GM23338 (cell line): Measurements from ENCODE around the gene ARF6. TPM values are rescaled to one million over a fixed set of nuclear protein-coding genes. Genes with fewer than 3 reads are reported as not detected.

Experiments
- ATAC-seq: fragments of 200-7000 bp; cut with Tn5 transposase; 3 replicates; pipeline ENCODE4 v1.9.1; 2020
- DNase-seq: peaks from one replicate; pipeline ENCODE4 v3.0.0-alpha.2; 2015; ENCODE audit warnings: low spot score
- H2AFZ ChIP-seq: fragments of 200-600 bp; sonication (generic); 2 replicates; pipeline ENCODE4 v1.8.0; 2016; ENCODE audit warnings: antibody characterized with exemption, mild to moderate bottlenecking, moderate library complexity
- H3F3A ChIP-seq: fragments of 200-600 bp; sonication (generic); replicated peaks from 2 replicates; pipeline ENCODE4 v1.8.0; 2017; ENCODE audit warnings: antibody characterized with exemption, mixed run types, low read depth
- H3K27ac ChIP-seq: fragments of 200-600 bp; sonication (generic); 2 replicates; pipeline ENCODE4 v1.6.1; 2016; ENCODE audit warnings: low read depth
- H3K27me3 ChIP-seq: fragments of 200-600 bp; sonication (generic); 2 replicates; pipeline ENCODE4 v1.8.0; 2016; ENCODE audit warnings: mild to moderate bottlenecking, mixed run types, moderate library complexity; ENCODE audit not compliant: insufficient read depth
- H3K36me3 ChIP-seq: fragments of 200-600 bp; sonication (generic); 2 replicates; pipeline ENCODE4 v1.8.0; 2016; ENCODE audit warnings: mild to moderate bottlenecking; ENCODE audit not compliant: insufficient read depth
- H3K4me1 ChIP-seq: fragments of 200-600 bp; sonication (generic); 2 replicates; pipeline ENCODE4 v1.8.0; 2016; ENCODE audit warnings: mild to moderate bottlenecking, moderate library complexity; ENCODE audit not compliant: insufficient read depth
- H3K4me2 ChIP-seq: fragments of 200-600 bp; sonication (generic); 2 replicates; pipeline ENCODE4 v1.7.1; 2017; ENCODE audit warnings: mixed run types
- H3K4me3 ChIP-seq: fragments of 200-600 bp; sonication (generic); 2 replicates; pipeline ENCODE4 v1.6.1; 2016; ENCODE audit warnings: mixed run types
- H3K79me2 ChIP-seq: fragments of 200-600 bp; sonication (generic); replicated peaks from 2 replicates; pipeline ENCODE4 v1.8.0; 2017; ENCODE audit warnings: mild to moderate bottlenecking; ENCODE audit not compliant: insufficient read depth
- H3K9me2 ChIP-seq: fragments of 200-600 bp; sonication (generic); 2 replicates; pipeline ENCODE4 v1.8.0; 2017; ENCODE audit not compliant: insufficient read depth
- H4K20me1 ChIP-seq: fragments of 200-600 bp; sonication (generic); replicated peaks from 2 replicates; pipeline ENCODE4 v1.8.0; 2017; ENCODE audit warnings: mild to moderate bottlenecking; ENCODE audit not compliant: insufficient read depth
- H3K27ac Mint-ChIP-seq: 2 replicates; pipeline ENCODE4 v1.8.0; 2020; ENCODE audit warnings: inconsistent platforms, mild to moderate bottlenecking, moderate library complexity, mixed read lengths
- H3K27me3 Mint-ChIP-seq: 3 replicates; pipeline ENCODE4 v1.8.0; 2022; ENCODE audit warnings: low read depth, mild to moderate bottlenecking, moderate library complexity, mixed read lengths, inconsistent platforms; ENCODE audit not compliant: insufficient read depth, poor library complexity
- H3K36me3 Mint-ChIP-seq: 3 replicates; pipeline ENCODE4 v1.8.0; 2021; ENCODE audit warnings: low read depth, mild to moderate bottlenecking, inconsistent platforms, moderate library complexity, mixed read lengths
- H3K4me1 Mint-ChIP-seq: 3 replicates; pipeline ENCODE4 v1.8.0; 2020; ENCODE audit warnings: mild to moderate bottlenecking, inconsistent platforms, mixed read lengths
- H3K4me3 Mint-ChIP-seq: 3 replicates; pipeline ENCODE4 v1.8.0; 2021; ENCODE audit warnings: moderate library complexity, mild to moderate bottlenecking, inconsistent platforms, mixed read lengths
- H3K9me3 Mint-ChIP-seq: 3 replicates; pipeline ENCODE4 v1.8.0; 2020; ENCODE audit warnings: moderate library complexity, mild to moderate bottlenecking, inconsistent platforms, mixed read lengths
- CREB1 ChIP-seq: fragments of 250-450 bp; sonication (Bioruptor Pico); IDR thresholded peaks from 2 replicates; pipeline ENCODE4 v1.5.0; 2020; ENCODE audit warnings: low read depth, mild to moderate bottlenecking, moderate library complexity
- CTCF ChIP-seq, 2 experiments: fragments of 200-600 bp in 1 of 2; sonication (generic) in 1 of 2; conservative IDR thresholded peaks; 2 replicates each; pipeline versions ENCODE4 v1.5.1 to v1.6.1; 2016 to 2017; ENCODE audit warnings: antibody characterized with exemption in 2 of 2, low read depth in 2 of 2, mild to moderate bottlenecking in 2 of 2, moderate library complexity in 1 of 2
- ETS1 ChIP-seq: IDR thresholded peaks from 2 replicates; pipeline ENCODE4 v1.6.1; 2016; ENCODE audit warnings: antibody characterized with exemption
- EZH2 ChIP-seq: fragments of 200-600 bp; sonication (generic); IDR thresholded peaks from one replicate; pipeline ENCODE4 v1.8.0; 2017; ENCODE audit warnings: antibody characterized with exemption, mild to moderate bottlenecking, low read depth; ENCODE audit not compliant: unreplicated experiment
- EZH2phosphoT487 ChIP-seq: fragments of 200-600 bp; sonication (generic); IDR thresholded peaks from one replicate; pipeline ENCODE4 v1.8.1; 2018; ENCODE audit warnings: antibody characterized with exemption; ENCODE audit not compliant: unreplicated experiment
- JUNB ChIP-seq: IDR thresholded peaks from one replicate; pipeline ENCODE4 v1.6.1; 2016; ENCODE audit warnings: antibody characterized with exemption; ENCODE audit not compliant: unreplicated experiment
- NANOG ChIP-seq: IDR thresholded peaks from 2 replicates; pipeline ENCODE4 v1.6.1; 2016; ENCODE audit warnings: antibody characterized with exemption, borderline replicate concordance
- POLR2AphosphoS5 ChIP-seq: IDR thresholded peaks from 2 replicates; pipeline ENCODE4 v1.6.1; 2016; ENCODE audit warnings: antibody characterized with exemption, low read depth
- REST ChIP-seq: IDR thresholded peaks from one replicate; pipeline ENCODE4 v1.6.1; 2018; ENCODE audit warnings: antibody characterized with exemption; ENCODE audit not compliant: unreplicated experiment
- STAT1 ChIP-seq: IDR thresholded peaks from one replicate; pipeline ENCODE4 v1.6.1; 2016; ENCODE audit warnings: antibody characterized with exemption; ENCODE audit not compliant: unreplicated experiment
- ZNF114 ChIP-seq: fragments of 250-450 bp; sonication (Bioruptor Pico); IDR thresholded peaks from 2 replicates; pipeline ENCODE4 v1.5.0; 2020; ENCODE audit warnings: mild to moderate bottlenecking, moderate library complexity
- ZNF331 ChIP-seq: fragments of 250-450 bp; sonication (Bioruptor Pico); IDR thresholded peaks from 2 replicates; pipeline ENCODE4 v1.5.0; 2020; ENCODE audit warnings: low read depth, mild to moderate bottlenecking, moderate library complexity
- ZNF462 ChIP-seq: fragments of 250-450 bp; sonication (Bioruptor Pico); IDR thresholded peaks from 2 replicates; pipeline ENCODE4 v1.5.0; 2020; ENCODE audit warnings: mild to moderate bottlenecking, moderate library complexity
- polyA plus RNA-seq: library from polyadenylated mRNA; unstranded; fragments of >200 nt; fragmentation: Nextera tagmentation; extraction: Ambion mirVana; gene quantifications from 2 replicates; pipeline ENCODE4 v1.2.1, GENCODE V29; 2016
- total RNA-seq: library from RNA; depleted of rRNA; stranded (reverse); fragments of >200 nt; shearing (Covaris generic); gene quantifications from 2 replicates; pipeline ENCODE4 v1.2.3, GENCODE V29; 2014

Gene ARF6
- total and polyA plus RNA-seq, 2 experiments from 2014 or later = 47.8 to 73.1 TPM

- H3K4me3 Mint-ChIP-seq = peak overlapping the region; percentile 98
- Histone ChIP-seq H3K4me2 (peak overlapping the region; percentile 79), H3K4me3 (peak overlapping the region; percentile 95), H3K27me3 (no peaks in the 10 kb centered on the region), H3K79me2 (peaks cover 42% of the 10 kb centered on the region), H3K9me2 (no peaks in the 10 kb centered on the region), H4K20me1 (peaks cover 22% of the 10 kb centered on the region), H3K27ac (peak overlapping the region; percentile 94), H2AFZ (peak overlapping the region; percentile 75; the same call in 1 of the 2 replicates), H3F3A (no peaks in the 10 kb centered on the region), H3K4me1 (peaks cover 26% of the 10 kb centered on the region), H3K36me3 (peaks cover 4% of the 10 kb centered on the region; the same call in 1 of the 2 replicates)
- H3K36me3 Mint-ChIP-seq = peaks cover 36% of the 10 kb centered on the region
- peaks cover 28% of the 10 kb centered on the region for H3K4me1 Mint-ChIP-seq
- no peaks in the 10 kb centered on the region; the same call in 1 of the 3 replicates for H3K9me3 Mint-ChIP-seq
- peak overlapping the region; percentile 100 for H3K27ac Mint-ChIP-seq
- TF ChIP-seq EZH2 (no peak), CTCF (conservative IDR thresholded peaks at IDR 0.05; ENCODE audit: low read depth in 2 of 2) (no peak), STAT1 (no peak), EZH2phosphoT487 (no peak), ZNF331 (CRISPR knock-in tag) (no peak), ZNF462 (CRISPR knock-in tag) (no peak), ZNF114 (CRISPR knock-in tag) (no peak), POLR2AphosphoS5 (no peak), REST (no peak), CREB1 (CRISPR knock-in tag) (no peak), JUNB (no peak), ETS1 (no peak), NANOG (no peak)
- peaks cover 9% of the 10 kb centered on the region for H3K27me3 Mint-ChIP-seq
- ATAC-seq (peak; percentile 28), DNase-seq (peak; percentile 60)
These were observed 614 bp upstream of the ARF6 start for GRCh38 chr14:49892301-49892635.
